Esophagus (tissue), 2 donors: ENCODE data around the gene OR10G7. TPM values are rescaled to one million over a fixed set of nuclear protein-coding genes. Genes with fewer than 3 reads are reported as not detected.
A peak's percentile ranks its signal among the peaks of the same experiment; 100 is the strongest.

Source experiments
- H3K27ac ChIP-seq, 2 donors: one replicate each; pipeline ENCODE4 v1.5.1; 2013; ENCODE audit warnings: low read depth in 2 of 2, mild to moderate bottlenecking in 2 of 2, inconsistent platforms in 1 of 2, low read length in 1 of 2, moderate library complexity in 1 of 2
- H3K27me3 ChIP-seq, 2 donors: one replicate each; pipeline ENCODE4 v1.6.1; 2013; ENCODE audit warnings: low read length in 2 of 2, control low read depth in 1 of 2, mild to moderate bottlenecking in 1 of 2; ENCODE audit not compliant: insufficient read depth in 2 of 2, control insufficient read depth in 1 of 2
- H3K36me3 ChIP-seq, 2 donors: one replicate each; pipeline ENCODE4 v1.6.1; 2013; ENCODE audit warnings: low read length in 1 of 2; ENCODE audit not compliant: control insufficient read depth in 2 of 2, insufficient read depth in 2 of 2
- H3K4me1 ChIP-seq, 2 donors: one replicate each; pipeline ENCODE4 v1.6.1; 2013; ENCODE audit warnings: low read length in 1 of 2; ENCODE audit not compliant: control insufficient read depth in 2 of 2, insufficient read depth in 2 of 2
- H3K4me3 ChIP-seq, 2 donors: one replicate each; pipeline ENCODE4 v1.5.1; 2013; ENCODE audit warnings: low read length in 2 of 2, mild to moderate bottlenecking in 2 of 2, low read depth in 1 of 2, moderate library complexity in 1 of 2
- H3K9me3 ChIP-seq, 2 donors: one replicate each; pipeline ENCODE4 v1.6.1; 2013; ENCODE audit warnings: mild to moderate bottlenecking in 2 of 2, low read depth in 1 of 2, low read length in 1 of 2, moderate library complexity in 1 of 2; ENCODE audit not compliant: control insufficient read depth in 2 of 2, insufficient read depth in 1 of 2
- WGBS, 2 donors: extraction: QIAGEN DNeasy Blood & Tissue Kit; methylation state at CpG; one replicate each; pipeline ENCODE4 v1.1.7; 2013; 5-methylcytosine and 5-hydroxymethylcytosine counted together
- polyA plus RNA-seq, 2 donors: library from polyadenylated mRNA; stranded (reverse); fragments of 200-250 nt; gene quantifications; one replicate each; pipeline ENCODE4 v1.2.3, GENCODE V29; 2013
- donor health status: healthy with polysubstance abuse.
- donor health status: Bipolar disorder and iron deficiency.

Gene OR10G7
- polyA plus RNA-seq, 2 donors: not detected

DNA sequence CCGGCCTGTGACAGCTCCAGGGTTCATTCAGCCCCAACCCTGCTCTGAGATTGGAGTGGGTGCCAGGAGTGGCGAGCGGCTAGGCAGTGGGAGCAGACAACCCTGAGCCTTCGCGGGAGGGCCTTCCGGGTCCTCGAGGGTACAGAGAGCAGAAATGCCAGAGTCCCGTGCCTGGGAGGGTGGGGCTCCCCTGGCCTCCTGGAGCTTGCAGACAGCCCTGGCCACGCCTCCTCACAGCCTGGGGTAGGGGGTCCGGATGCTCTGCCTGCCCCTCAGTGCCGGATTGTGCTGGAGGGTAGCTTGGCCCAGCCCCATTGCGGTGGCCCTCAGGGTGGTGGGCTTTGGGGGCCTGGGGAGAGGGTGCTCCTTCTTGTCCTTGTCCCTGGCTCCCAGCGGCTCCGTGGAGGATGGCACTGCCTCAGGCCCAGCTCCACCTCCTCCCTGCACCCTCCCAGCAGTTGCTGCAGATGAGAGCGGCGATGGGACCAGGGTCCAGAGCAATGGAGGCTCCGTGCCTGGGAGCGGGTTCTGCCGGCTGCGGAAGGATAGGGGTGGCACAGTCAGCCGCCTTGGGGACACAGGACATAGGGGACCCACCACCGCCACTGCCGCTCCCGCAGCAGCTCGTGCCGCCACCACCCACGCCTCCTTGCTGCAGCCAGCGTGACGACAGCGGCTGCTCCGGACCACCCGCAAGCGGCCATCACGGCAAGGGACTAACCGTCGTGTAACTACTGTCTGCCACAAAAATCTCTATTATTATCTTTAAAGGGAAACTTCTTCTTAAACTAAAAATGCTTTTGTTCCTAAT lies 34.9 kb upstream of the OR10G7 start:
- Histone ChIP-seq H3K4me3 (peak overlapping the region; percentile 33 to 45), H3K9me3 (no peaks in the 10 kb centered on the region), H3K27ac (no peak overlapping the region), H3K36me3 (no peaks in the 10 kb centered on the region), H3K4me1 (peaks cover 5 to 10% of the 10 kb centered on the region in 2 donors), H3K27me3 (peaks cover 0 to 2% of the 10 kb centered on the region in 2 donors)
- WGBS, 2 donors: 5 to 12% methylated on average over 36 of the region's 36 CpGs

DNA sequence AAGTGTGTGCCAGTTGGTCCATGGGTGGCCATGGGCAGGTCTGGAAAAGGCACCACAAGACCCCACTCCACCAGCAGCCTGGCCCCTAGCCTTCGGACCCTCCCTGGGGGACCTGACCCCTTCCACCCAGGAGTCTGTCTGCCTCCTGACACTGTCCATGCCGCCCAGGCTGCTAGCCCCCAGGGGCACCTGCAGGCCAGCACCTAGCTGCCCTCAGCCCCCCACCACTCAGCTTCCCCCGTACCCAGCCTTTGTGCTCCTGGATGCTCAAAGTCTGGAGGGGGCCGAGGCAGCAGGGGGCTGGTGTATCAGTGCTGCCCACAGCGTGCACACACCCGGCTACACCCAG lies 34.3 kb upstream of the OR10G7 start:
- Histone ChIP-seq H3K36me3 (no peaks in the 10 kb centered on the region), H3K27me3 (peaks cover 0 to 2% of the 10 kb centered on the region in 2 donors), H3K27ac (no peak overlapping the region), H3K4me1 (peaks cover 5 to 10% of the 10 kb centered on the region in 2 donors), H3K9me3 (no peaks in the 10 kb centered on the region), H3K4me3 (no peak overlapping the region)
- WGBS, 2 donors: 67 to 77% methylated on average over 6 of the region's 6 CpGs

DNA sequence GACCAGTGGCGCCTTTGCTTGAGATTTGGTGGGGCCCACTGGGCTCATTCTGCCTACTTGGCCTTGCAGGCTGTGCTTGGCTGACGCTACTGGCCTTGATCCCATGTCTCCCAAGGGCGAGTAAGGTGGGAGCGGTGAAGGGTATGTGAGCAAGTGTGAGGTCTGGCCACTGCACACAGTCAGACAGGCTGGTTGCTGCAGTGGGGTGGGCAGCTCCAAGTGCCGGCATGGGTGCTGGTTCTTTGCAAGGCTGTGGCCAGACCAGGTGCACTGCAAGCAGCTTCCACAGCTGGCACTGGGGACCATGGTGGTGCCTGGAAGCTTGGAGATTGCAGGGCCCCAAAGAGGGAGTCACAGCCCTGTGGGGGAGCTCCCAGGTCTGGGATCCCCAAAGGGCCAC lies 33.4 kb upstream of the OR10G7 start:
- H3K4me1 ChIP-seq: peaks cover 5 to 13% of the 10 kb centered on the region in 2 donors
- H3K9me3 ChIP-seq: no peaks in the 10 kb centered on the region
- H3K27ac ChIP-seq: no peak overlapping the region
- 88 to 92% methylated on average over 5 of the region's 5 CpGs for WGBS, 2 donors
- no peaks in the 10 kb centered on the region for H3K36me3 ChIP-seq
- H3K4me3 ChIP-seq: no peak overlapping the region
- H3K27me3 ChIP-seq: peaks cover 0 to 2% of the 10 kb centered on the region in 2 donors

DNA sequence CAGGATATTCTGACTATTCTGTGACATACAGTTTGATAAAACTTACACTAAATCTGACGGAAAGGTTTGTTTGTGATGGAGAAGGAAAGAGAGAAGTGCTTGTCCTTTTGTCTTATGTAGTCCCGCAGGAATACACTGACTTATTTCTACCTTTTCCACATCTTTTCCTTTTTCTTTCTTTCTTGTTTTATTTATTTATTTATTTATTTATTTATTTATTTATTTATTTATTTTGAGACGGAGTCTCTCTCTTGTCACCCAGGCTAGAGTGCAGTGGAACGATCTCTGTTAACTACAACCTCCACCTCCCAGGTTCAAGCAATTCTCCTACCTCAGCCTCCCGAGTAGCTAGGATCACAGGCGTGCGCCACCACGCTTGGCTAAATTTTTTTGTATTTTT lies 31.0 kb upstream of the OR10G7 start:
- peaks cover 5 to 13% of the 10 kb centered on the region in 2 donors for H3K4me1 ChIP-seq
- H3K9me3 ChIP-seq: no peaks in the 10 kb centered on the region
- H3K27ac ChIP-seq: no peak overlapping the region
- H3K36me3 ChIP-seq: no peaks in the 10 kb centered on the region
- H3K4me3 ChIP-seq: no peak overlapping the region
- H3K27me3 ChIP-seq: peaks cover 0 to 2% of the 10 kb centered on the region in 2 donors
- 88 to 90% methylated on average over 8 of the region's 8 CpGs for WGBS, 2 donors

DNA sequence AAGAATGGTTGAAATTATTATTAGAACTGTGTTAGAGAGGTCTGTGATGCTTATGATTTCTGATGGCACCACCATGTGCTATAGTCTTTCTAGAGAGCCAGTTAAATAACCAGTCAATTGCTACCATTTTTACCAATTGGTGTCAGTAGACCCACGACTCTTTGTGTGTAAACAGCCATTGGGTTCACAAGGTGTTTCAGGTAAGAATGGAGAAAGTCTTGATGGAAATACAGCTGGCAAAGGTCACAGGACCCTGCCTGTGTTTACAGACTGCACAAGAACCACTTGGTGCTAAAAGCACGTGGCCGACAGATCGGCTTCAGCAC lies 30.5 kb upstream of the OR10G7 start:
- Histone ChIP-seq H3K27ac (no peak overlapping the region), H3K9me3 (no peaks in the 10 kb centered on the region), H3K36me3 (no peaks in the 10 kb centered on the region), H3K27me3 (peaks cover 0 to 1% of the 10 kb centered on the region in 2 donors), H3K4me3 (no peak overlapping the region), H3K4me1 (peaks cover 5 to 13% of the 10 kb centered on the region in 2 donors)
- WGBS, 2 donors: 49 to 54% methylated on average over 4 of the region's 4 CpGs

DNA sequence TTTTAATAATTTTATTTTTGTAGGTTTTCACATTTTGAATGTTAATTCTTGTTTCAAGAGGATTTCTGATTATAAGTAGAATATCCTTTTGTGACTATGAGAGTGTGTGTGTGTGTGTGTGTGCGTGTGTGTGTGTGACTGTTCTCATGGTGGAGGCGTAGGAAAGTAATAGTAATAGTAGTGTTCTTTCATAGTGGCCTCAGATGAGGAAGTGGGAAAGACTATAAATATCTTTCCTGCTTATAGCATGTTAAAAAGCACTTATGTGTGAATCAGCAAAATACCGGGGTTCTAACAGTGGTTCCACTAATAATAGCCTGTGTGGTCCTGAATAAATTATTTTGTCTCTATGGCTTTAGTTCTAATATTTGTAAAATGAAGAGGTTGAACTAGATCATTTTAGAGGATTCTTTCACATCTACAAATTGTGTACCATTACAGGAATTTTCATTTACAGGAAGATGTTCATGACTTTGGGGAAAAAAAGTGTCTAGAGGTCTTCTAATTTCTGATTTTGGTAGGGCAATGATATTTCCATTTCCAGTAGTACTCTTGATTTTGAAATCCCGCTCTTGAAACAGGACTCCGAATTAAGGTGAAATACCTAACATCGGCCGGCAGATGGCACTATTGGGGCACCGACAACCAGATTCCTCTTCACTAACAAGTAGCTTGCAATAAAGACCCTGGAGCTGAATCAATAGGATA lies 29.9 kb upstream of the OR10G7 start:
- no peak overlapping the region for H3K4me3 ChIP-seq
- no peaks in the 10 kb centered on the region for H3K9me3 ChIP-seq
- no peaks in the 10 kb centered on the region for H3K27me3 ChIP-seq
- H3K27ac ChIP-seq: no peak overlapping the region
- no peaks in the 10 kb centered on the region for H3K36me3 ChIP-seq
- H3K4me1 ChIP-seq: peaks cover 2 to 10% of the 10 kb centered on the region in 2 donors
- 3 to 11% methylated on average over 8 of the region's 8 CpGs for WGBS, 2 donors

DNA sequence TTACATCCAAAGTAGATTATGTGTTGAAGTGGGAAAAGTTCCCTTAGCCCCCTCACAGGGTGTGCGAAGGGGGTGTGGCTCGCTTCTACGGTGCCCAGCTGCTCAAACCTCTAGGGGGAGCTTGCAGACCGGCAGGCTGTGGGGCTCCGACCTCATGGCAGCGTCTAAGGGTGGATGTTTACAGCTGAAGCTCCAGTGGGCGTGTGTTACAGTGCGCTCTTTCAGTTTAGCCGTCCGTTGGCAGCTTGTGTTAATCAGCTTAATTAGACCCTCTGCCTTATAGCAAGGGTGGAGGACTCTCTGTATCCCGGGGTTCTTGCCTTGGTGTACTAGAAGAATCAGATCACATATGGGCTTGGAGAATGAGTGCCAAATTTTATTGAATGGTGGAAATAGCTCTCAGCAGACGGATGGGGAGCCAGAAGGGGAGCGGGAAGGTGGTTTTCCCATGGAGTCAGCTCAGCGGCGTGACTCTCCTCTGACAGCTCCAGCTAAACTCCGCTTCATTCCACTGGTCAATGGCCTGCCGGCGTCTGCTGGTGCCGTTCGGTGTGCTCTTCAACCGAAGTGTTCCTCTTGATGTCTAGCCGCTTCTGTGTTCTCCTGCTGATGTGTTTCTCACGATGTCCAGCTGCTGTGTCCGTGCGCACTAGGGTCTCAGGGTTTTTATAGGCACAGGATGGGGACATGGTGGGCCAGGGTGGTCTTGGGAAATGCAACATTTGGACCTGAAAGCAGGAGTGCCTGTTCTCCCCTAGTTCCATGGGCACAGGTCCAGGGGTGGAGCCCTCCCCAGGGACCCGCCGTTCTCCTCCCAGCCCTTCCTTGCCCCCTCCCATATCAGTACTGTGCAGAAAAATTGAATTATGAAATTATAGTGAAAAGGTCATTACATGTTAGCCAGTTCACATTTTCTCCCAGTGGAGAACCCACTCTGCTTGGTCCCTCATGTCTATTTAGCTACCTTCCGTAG lies 28.6 kb upstream of the OR10G7 start:
- H3K9me3 ChIP-seq: no peaks in the 10 kb centered on the region
- H3K4me3 ChIP-seq: no peak overlapping the region
- 30 to 37% methylated on average over 28 of the region's 28 CpGs for WGBS, 2 donors
- H3K36me3 ChIP-seq: no peaks in the 10 kb centered on the region
- H3K27me3 ChIP-seq: no peaks in the 10 kb centered on the region
- no peak overlapping the region for H3K27ac ChIP-seq
- peaks cover 0 to 3% of the 10 kb centered on the region in 2 donors for H3K4me1 ChIP-seq

DNA sequence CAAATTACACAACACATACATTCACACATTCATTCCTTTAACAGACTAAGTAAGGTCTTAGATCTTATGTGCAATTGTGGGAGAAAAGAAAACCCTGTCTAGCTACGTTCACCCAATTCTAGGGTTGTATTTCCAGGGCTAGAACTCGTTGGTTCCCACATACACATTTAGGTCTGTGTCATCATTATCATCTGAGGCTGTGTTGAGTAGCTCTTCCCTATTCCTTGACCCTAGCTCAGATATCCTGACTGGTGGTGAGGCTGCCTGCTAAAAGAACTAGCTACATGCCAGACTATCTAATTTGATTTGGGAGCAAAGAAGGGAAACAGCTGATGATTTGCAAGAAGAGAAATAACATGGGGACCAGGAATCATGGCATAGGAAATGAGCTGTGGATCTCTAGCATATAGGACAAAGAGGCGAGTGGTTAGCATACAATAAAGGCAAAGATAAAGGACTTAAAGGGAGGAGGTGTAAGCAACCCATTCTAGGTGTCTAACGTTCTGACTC lies 27.5 kb upstream of the OR10G7 start:
- no peaks in the 10 kb centered on the region for H3K9me3 ChIP-seq
- 46 to 50% methylated on average over 4 of the region's 4 CpGs for WGBS, 2 donors
- H3K27me3 ChIP-seq: no peaks in the 10 kb centered on the region
- no peak overlapping the region for H3K4me3 ChIP-seq
- H3K4me1 ChIP-seq: peaks cover 0 to 3% of the 10 kb centered on the region in 2 donors
- no peak overlapping the region for H3K27ac ChIP-seq
- H3K36me3 ChIP-seq: no peaks in the 10 kb centered on the region

DNA sequence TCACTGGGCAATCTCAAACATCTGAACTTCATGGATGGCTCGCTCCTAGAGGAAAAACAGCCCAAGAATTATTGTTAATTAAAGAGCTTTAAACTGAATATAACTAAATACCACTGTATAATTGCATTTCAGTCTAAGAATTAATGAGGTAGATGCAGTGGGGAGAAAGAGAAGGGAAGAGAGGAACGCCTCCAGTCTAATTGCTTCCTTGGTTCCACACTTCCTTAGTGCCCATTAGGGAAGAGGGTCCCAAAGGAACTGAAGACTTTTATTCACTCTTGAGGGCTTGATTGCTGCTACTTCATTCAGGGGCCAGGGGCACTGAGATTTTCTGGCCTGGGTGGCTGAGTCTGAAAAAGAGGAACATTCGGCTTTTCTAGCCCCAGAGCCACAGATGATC lies 11.8 kb upstream of the OR10G7 start:
- Histone ChIP-seq H3K4me3 (no peak overlapping the region), H3K9me3 (no peaks in the 10 kb centered on the region), H3K36me3 (no peaks in the 10 kb centered on the region), H3K27me3 (no peaks in the 10 kb centered on the region), H3K4me1 (no peaks in the 10 kb centered on the region), H3K27ac (no peak overlapping the region)
- 85 to 88% methylated on average over 3 of the region's 3 CpGs for WGBS, 2 donors
